HuH-7 (cell line): Measurements from ENCODE around the gene CNTN6.

Experiments used
- DNase-seq: peaks from one replicate; pipeline ENCODE4 v3.0.0; 2011; ENCODE audit warnings: low spot score

CNTN6 gene

GRCh38 chr3:1423566-1424089 is 330.8 kb downstream of the CNTN6 start:
- DNase-seq = no peak

GRCh38 chr3:1439395-1439794 is 346.6 kb downstream of the CNTN6 start:
- peak; percentile 15 for DNase-seq

- DNase-seq = no peak
These were observed 349.4 kb downstream of the CNTN6 start for GRCh38 chr3:1442271-1442670.

GRCh38 chr3:1444195-1444594 is 351.4 kb downstream of the CNTN6 start:
- DNase-seq = no peak

- DNase-seq = no peak
These were observed 353.7 kb downstream of the CNTN6 start for GRCh38 chr3:1446531-1446930.

GRCh38 chr3:1447452-1447851 is 354.6 kb downstream of the CNTN6 start:
- no peak for DNase-seq

GRCh38 chr3:1448443-1448842 is 355.6 kb downstream of the CNTN6 start:
- no peak for DNase-seq
